HEK293 (cell line): Measurements from ENCODE around the gene PNPLA2.
A peak's percentile ranks its signal among the peaks of the same experiment; 100 is the strongest.

Source experiments
- CTCF ChIA-PET: fragments of 350-600 bp; formaldehyde crosslinking; extraction: SDS; loops from one replicate; lab custom pipeline; 2021; ENCODE audit warnings: antibody characterized with exemption; lab: Yijun Ruan, JAX
- POLR2A ChIA-PET: fragments of 300-600 bp; formaldehyde crosslinking; extraction: SDS; loops from one replicate; lab custom pipeline; 2020; ENCODE audit warnings: antibody characterized with exemption, inconsistent platforms; lab: Yijun Ruan, JAX
- H3K27ac ChIP-seq: fragments of 200-500 bp; sonication (Bioruptor generic); 2 replicates; pipeline ENCODE4 v1.5.1; 2014; ENCODE audit warnings: low read depth, low read length, control low read depth, inconsistent platforms; ENCODE audit errors: extremely low read depth
- H3K36me3 ChIP-seq, 2 experiments: fragments of 200-500 bp in 1 of 2; sonication (Bioruptor generic) in 1 of 2; 1 replicate in 1 of 2; 2 replicates in 1 of 2; pipeline ENCODE4 v1.5.1; 2014 to 2017; ENCODE audit warnings: inconsistent platforms in 2 of 2, low read length in 2 of 2; ENCODE audit not compliant: control insufficient read depth in 2 of 2, insufficient read depth in 1 of 2
- H3K4me1 ChIP-seq: fragments of 200-500 bp; sonication (Bioruptor generic); 2 replicates; pipeline ENCODE4 v1.5.1; 2014; ENCODE audit warnings: mild to moderate bottlenecking, low read length, inconsistent platforms; ENCODE audit not compliant: control insufficient read depth, insufficient read depth
- H3K4me3 ChIP-seq: 2 replicates; pipeline ENCODE4 v1.5.1; 2011; ENCODE audit warnings: low read depth, mild to moderate bottlenecking, control low read depth, low read length, moderate library complexity
- H3K9me3 ChIP-seq: fragments of 200-500 bp; sonication (Bioruptor generic); 2 replicates; pipeline ENCODE4 v1.5.1; 2014; ENCODE audit warnings: low read depth, low read length, inconsistent platforms; ENCODE audit not compliant: control insufficient read depth, insufficient read depth
- BCL11A ChIP-seq: fragments of 450-650 bp; formaldehyde crosslinking; IDR thresholded peaks from 2 replicates; pipeline ENCODE4 v1.5.1; 2016; ENCODE audit warnings: low read depth, missing biosample characterization, missing genetic modification characterization
- BCL11B ChIP-seq: fragments of 450-650 bp; formaldehyde crosslinking; IDR thresholded peaks from 2 replicates; pipeline ENCODE4 v1.5.1; 2016; ENCODE audit warnings: low read depth, missing biosample characterization, missing genetic modification characterization
- EGR2 ChIP-seq: fragments of 450-650 bp; formaldehyde crosslinking; IDR thresholded peaks from 2 replicates; pipeline ENCODE4 v1.5.1; 2016; ENCODE audit warnings: low read depth, missing biosample characterization, missing genetic modification characterization
- GLIS2 ChIP-seq: fragments of 450-650 bp; formaldehyde crosslinking; IDR thresholded peaks from 2 replicates; pipeline ENCODE4 v1.5.1; 2016; ENCODE audit warnings: missing biosample characterization, missing genetic modification characterization
- KLF7 ChIP-seq: fragments of 450-650 bp; formaldehyde crosslinking; IDR thresholded peaks from 2 replicates; pipeline ENCODE4 v1.5.1; 2016; ENCODE audit warnings: missing biosample characterization, missing genetic modification characterization, borderline replicate concordance
- KLF8 ChIP-seq: fragments of 450-650 bp; formaldehyde crosslinking; IDR thresholded peaks from 2 replicates; pipeline ENCODE4 v1.5.1; 2016; ENCODE audit warnings: missing biosample characterization, missing genetic modification characterization
- OSR2 ChIP-seq: fragments of 450-650 bp; formaldehyde crosslinking; IDR thresholded peaks from 2 replicates; pipeline ENCODE4 v1.5.1; 2016; ENCODE audit warnings: missing biosample characterization, missing genetic modification characterization
- OVOL3 ChIP-seq: fragments of 450-650 bp; formaldehyde crosslinking; IDR thresholded peaks from 2 replicates; pipeline ENCODE4 v1.5.1; 2016; ENCODE audit warnings: missing biosample characterization, missing genetic modification characterization
- ZNF140 ChIP-seq: fragments of 450-650 bp; formaldehyde crosslinking; IDR thresholded peaks from 2 replicates; pipeline ENCODE4 v1.5.1; 2016; ENCODE audit warnings: missing biosample characterization, missing genetic modification characterization
- ZNF155 ChIP-seq: fragments of 450-650 bp; formaldehyde crosslinking; IDR thresholded peaks from 2 replicates; pipeline ENCODE4 v1.5.1; 2016; ENCODE audit warnings: missing biosample characterization, missing genetic modification characterization
- ZNF18 ChIP-seq: fragments of 450-650 bp; formaldehyde crosslinking; IDR thresholded peaks from 2 replicates; pipeline ENCODE4 v1.5.1; 2016; ENCODE audit warnings: missing biosample characterization, missing genetic modification characterization
- ZNF2 ChIP-seq: fragments of 450-650 bp; formaldehyde crosslinking; IDR thresholded peaks from 2 replicates; pipeline ENCODE4 v1.5.1; 2016; ENCODE audit warnings: missing biosample characterization, missing genetic modification characterization
- ZNF202 ChIP-seq: fragments of 450-650 bp; formaldehyde crosslinking; IDR thresholded peaks from 2 replicates; pipeline ENCODE4 v1.5.1; 2016; ENCODE audit warnings: missing biosample characterization, missing genetic modification characterization, borderline replicate concordance
- ZNF324 ChIP-seq: fragments of 450-650 bp; formaldehyde crosslinking; IDR thresholded peaks from 2 replicates; pipeline ENCODE4 v1.5.1; 2016; ENCODE audit warnings: missing biosample characterization, missing genetic modification characterization
- ZNF510 ChIP-seq: fragments of 450-650 bp; formaldehyde crosslinking; IDR thresholded peaks from 2 replicates; pipeline ENCODE4 v1.5.1; 2018; ENCODE audit warnings: mild to moderate bottlenecking, missing genetic modification characterization, missing biosample characterization; ENCODE audit not compliant: insufficient replicate concordance
- ZNF549 ChIP-seq: fragments of 450-650 bp; IDR thresholded peaks from 2 replicates; pipeline ENCODE4 v1.5.1; 2018; ENCODE audit warnings: missing biosample characterization, missing genetic modification characterization, mild to moderate bottlenecking, inconsistent platforms, moderate library complexity
- ZNF558 ChIP-seq: fragments of 450-650 bp; formaldehyde crosslinking; IDR thresholded peaks from 2 replicates; pipeline ENCODE4 v1.5.1; 2016; ENCODE audit warnings: missing biosample characterization, missing genetic modification characterization
- ZNF629 ChIP-seq: fragments of 450-650 bp; formaldehyde crosslinking; IDR thresholded peaks from 2 replicates; pipeline ENCODE4 v1.5.1; 2017; ENCODE audit warnings: missing biosample characterization, missing genetic modification characterization
- ZNF639 ChIP-seq: fragments of 450-650 bp; formaldehyde crosslinking; IDR thresholded peaks from 2 replicates; pipeline ENCODE4 v1.5.1; 2016; ENCODE audit warnings: missing biosample characterization, missing genetic modification characterization
- ZNF677 ChIP-seq: fragments of 450-650 bp; IDR thresholded peaks from 2 replicates; pipeline ENCODE4 v1.5.0; 2018; ENCODE audit warnings: missing biosample characterization, mild to moderate bottlenecking, missing genetic modification characterization, moderate library complexity
- ZNF707 ChIP-seq: fragments of 450-650 bp; formaldehyde crosslinking; IDR thresholded peaks from 2 replicates; pipeline ENCODE4 v1.5.1; 2016; ENCODE audit warnings: missing biosample characterization, missing genetic modification characterization
- ZNF792 ChIP-seq: fragments of 450-650 bp; formaldehyde crosslinking; IDR thresholded peaks from 2 replicates; pipeline ENCODE4 v1.5.1; 2016; ENCODE audit warnings: missing biosample characterization, missing genetic modification characterization
- TF ChIP-seq, protein P1 (sequence below): fragments of 450-650 bp; formaldehyde crosslinking; IDR thresholded peaks from 2 replicates; pipeline ENCODE4 v1.5.1; 2016; ENCODE audit warnings: missing biosample characterization, missing genetic modification characterization

PNPLA2 gene

GRCh38 chr11:791658-792534, 26.8 kb upstream of the PNPLA2 start:
- peaks cover 0 to 33% of the 10 kb centered on the region in 2 experiments; a peak in 1 of 3 replicates for H3K36me3 ChIP-seq
- no peak overlapping the region for H3K27ac ChIP-seq
- H3K9me3 ChIP-seq, result no peaks in the 10 kb centered on the region
- no peak overlapping the region for H3K4me3 ChIP-seq
- ChIA-PET CTCF (no interaction called here), POLR2A (interaction anchor here (2.2 kb wide), 1 partner anchor 27 kb away, joined by 9 read pairs; the partner anchor contains the start of gene PNPLA2)
- peak; percentile 39 for TF ChIP-seq GLIS2 (tag by site-specific recombination)
- no peak for TF ChIP-seq ZNF629
- TF ChIP-seq KLF7 (tag by site-specific recombination), result no peak
- TF ChIP-seq BCL11A (tag by site-specific recombination), result 0 out of 2 replicates have a peak, but pooled peaks have one; percentile 19
- no peak for TF ChIP-seq ZNF202
- TF ChIP-seq ZNF558 (tag by site-specific recombination), result no peak
- peaks cover 6% of the 10 kb centered on the region for H3K4me1 ChIP-seq

GRCh38 chr11:792535-792821, 26.2 kb upstream of the PNPLA2 start:
- POLR2A ChIA-PET, result no interaction called here
- Histone ChIP-seq H3K4me3 (no peak overlapping the region), H3K9me3 (no peaks in the 10 kb centered on the region), H3K27ac (no peak overlapping the region), H3K4me1 (peaks cover 6% of the 10 kb centered on the region), H3K36me3 (peaks cover 0 to 33% of the 10 kb centered on the region in 2 experiments; a peak in 1 of 3 replicates)
- no peak for TF ChIP-seq ZNF18
- CTCF ChIA-PET, result no interaction called here

GRCh38 chr11:792873-793272, 25.8 kb upstream of the PNPLA2 start:
- H3K27ac ChIP-seq, result no peak overlapping the region
- no peak for TF ChIP-seq ZNF155 (tag by site-specific recombination)
- TF ChIP-seq ZNF639 (tag by site-specific recombination), result no peak
- TF ChIP-seq OVOL3 (tag by site-specific recombination), result no peak
- TF ChIP-seq ZNF549 (tag by site-specific recombination), result no peak
- TF ChIP-seq, protein P1, sequence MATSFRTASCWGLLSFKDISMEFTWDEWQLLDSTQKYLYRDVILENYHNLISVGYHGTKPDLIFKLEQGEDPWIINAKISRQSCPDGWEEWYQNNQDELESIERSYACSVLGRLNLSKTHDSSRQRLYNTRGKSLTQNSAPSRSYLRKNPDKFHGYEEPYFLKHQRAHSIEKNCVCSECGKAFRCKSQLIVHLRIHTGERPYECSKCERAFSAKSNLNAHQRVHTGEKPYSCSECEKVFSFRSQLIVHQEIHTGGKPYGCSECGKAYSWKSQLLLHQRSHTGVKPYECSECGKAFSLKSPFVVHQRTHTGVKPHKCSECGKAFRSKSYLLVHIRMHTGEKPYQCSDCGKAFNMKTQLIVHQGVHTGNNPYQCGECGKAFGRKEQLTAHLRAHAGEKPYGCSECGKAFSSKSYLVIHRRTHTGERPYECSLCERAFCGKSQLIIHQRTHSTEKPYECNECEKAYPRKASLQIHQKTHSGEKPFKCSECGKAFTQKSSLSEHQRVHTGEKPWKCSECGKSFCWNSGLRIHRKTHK (tag by site-specific recombination), result no peak
- no peak for TF ChIP-seq KLF7 (tag by site-specific recombination)
- no peak for TF ChIP-seq ZNF707 (tag by site-specific recombination)
- no peak for TF ChIP-seq ZNF140 (tag by site-specific recombination)
- no peak for TF ChIP-seq ZNF792 (tag by site-specific recombination)
- no peak for TF ChIP-seq ZNF510
- no peak for TF ChIP-seq OSR2 (tag by site-specific recombination)
- TF ChIP-seq KLF8 (tag by site-specific recombination), result no peak
- peak; percentile 13; the same call in 1 of the 2 replicates for TF ChIP-seq BCL11B
- no peak for TF ChIP-seq ZNF324 (tag by site-specific recombination)
- TF ChIP-seq ZNF677 (tag by site-specific recombination), result no peak
- TF ChIP-seq ZNF2, result no peak
- peak; percentile 52; the same call in 1 of the 2 replicates for TF ChIP-seq EGR2 (tag by site-specific recombination)
- ChIA-PET CTCF (interaction anchor here (0.7 kb wide), 1 partner anchor 45 kb away, joined by 6 read pairs; no protein-coding TSS in a partner anchor), POLR2A (interaction anchor here (0.7 to 0.9 kb wide), 2 partner anchors 9 to 15 kb away, joined by 4 to 9 read pairs; no protein-coding TSS in a partner anchor)
- H3K4me3 ChIP-seq, result no peak overlapping the region
- H3K4me1 ChIP-seq, result peaks cover 6% of the 10 kb centered on the region
- H3K9me3 ChIP-seq, result no peaks in the 10 kb centered on the region
- H3K36me3 ChIP-seq, result peaks cover 0 to 33% of the 10 kb centered on the region in 2 experiments; a peak in 1 of 3 replicates
